Left ventricle myocardium inferior (tissue), 1 donor: ENCODE results near the gene SFTPD. TPM values are rescaled to one million over a fixed set of nuclear protein-coding genes. Genes with fewer than 3 reads are reported as not detected.
"Not testable (repeated sequence)": the region's sequence is repeated elsewhere in the genome, so short reads cannot be mapped to it uniquely, and the experiment has no call there.

ENCODE experiments used
- DNase-seq: peaks from one replicate; pipeline ENCODE4 v3.0.0-alpha.2; 2020
- H3K27ac ChIP-seq: fragments of 200-600 bp; replicated peaks from 2 replicates; pipeline ENCODE4 v1.8.0; 2021
- H3K27me3 ChIP-seq: fragments of 200-600 bp; 2 replicates; pipeline ENCODE4 v1.8.0; 2021; ENCODE audit warnings: low read depth
- H3K36me3 ChIP-seq: fragments of 200-600 bp; 2 replicates; pipeline ENCODE4 v1.8.0; 2021
- H3K4me1 ChIP-seq: fragments of 200-600 bp; 2 replicates; pipeline ENCODE4 v1.8.0; 2021
- H3K4me3 ChIP-seq: fragments of 200-600 bp; 2 replicates; pipeline ENCODE4 v1.8.0; 2021; ENCODE audit warnings: mild to moderate bottlenecking, moderate library complexity
- H3K9me3 ChIP-seq: fragments of 200-600 bp; replicated peaks from 2 replicates; pipeline ENCODE4 v1.8.0; 2021
- CTCF ChIP-seq: fragments of 200-600 bp; IDR thresholded peaks from 2 replicates; pipeline ENCODE4 v1.8.0; 2021; ENCODE audit warnings: antibody characterized with exemption, mild to moderate bottlenecking, borderline replicate concordance
- intact Hi-C: fragments of 100-400 bp; cut with micrococcal nuclease; formaldehyde crosslinking; loops from one replicate; pipeline ENCODE4 v1.11.0; 2022
- total RNA-seq: library from RNA; stranded (reverse); fragmentation: NEBNext Ultra II Directional; extraction: Animal tissue kit (Norgen Biotek cat#: 25700); gene quantifications from one replicate; pipeline ENCODE4 v1.2.1, GENCODE V29; 2021
- donor health status: DM: no; HTN: yes; CAD: no; lungs with severe emphysema.

Gene SFTPD
- total RNA-seq, 1 donor from 2014 or later: 0.49 TPM

- intact Hi-C loops: no loop called here
- H3K27me3 ChIP-seq: peaks cover 10% of the 10 kb centered on the region
- peaks cover under 1% of the 10 kb centered on the region for H3K4me1 ChIP-seq
- H3K4me3 ChIP-seq: no peak overlapping the region
- no peak for TF ChIP-seq CTCF
- no peak overlapping the region for H3K27ac ChIP-seq
- H3K36me3 ChIP-seq: no peaks in the 10 kb centered on the region
- H3K9me3 ChIP-seq: no peaks in the 10 kb centered on the region
- DNase-seq: no peak
Observed at GRCh38 chr10:79898597-79899325, 50.1 kb downstream of the SFTPD start.

- H3K9me3 ChIP-seq, H3K36me3 ChIP-seq, intact Hi-C loops, DNase-seq, H3K4me1 ChIP-seq, H3K4me3 ChIP-seq, H3K27ac ChIP-seq: not testable (repeated sequence)
- H3K27me3 ChIP-seq: peaks cover 13% of the 10 kb centered on the region
Observed at GRCh38 chr10:79892896-79893295, 56.0 kb downstream of the SFTPD start.

DNA sequence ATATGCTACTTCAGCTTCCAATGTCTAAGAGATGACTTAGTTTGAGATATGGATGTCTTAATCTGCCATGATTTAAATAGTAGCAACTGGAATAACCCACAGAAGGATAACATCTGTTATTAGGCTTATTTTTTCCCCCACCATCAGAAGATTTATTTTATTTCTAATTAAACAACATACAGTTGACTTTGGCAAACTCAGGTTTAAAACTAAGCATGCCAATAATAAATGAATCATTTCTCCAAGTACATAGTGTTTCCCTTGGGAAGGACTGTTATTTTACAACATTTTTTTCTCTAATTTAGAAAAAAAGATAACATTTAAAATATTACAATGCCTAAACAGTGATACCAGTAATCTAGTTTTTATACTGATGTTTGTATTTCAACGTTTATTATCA, 58.4 kb downstream of the SFTPD start:
- Histone ChIP-seq H3K27ac (no peak overlapping the region), H3K9me3 (no peaks in the 10 kb centered on the region), H3K4me1 (no peaks in the 10 kb centered on the region), H3K4me3 (no peak overlapping the region), H3K27me3 (peaks cover 13% of the 10 kb centered on the region), H3K36me3 (no peaks in the 10 kb centered on the region)
- intact Hi-C loops: no loop called here
- no peak for TF ChIP-seq CTCF
- DNase-seq: no peak

- DNase-seq, H3K36me3 ChIP-seq, H3K27ac ChIP-seq, intact Hi-C loops, H3K9me3 ChIP-seq, H3K4me3 ChIP-seq, H3K4me1 ChIP-seq: not testable (repeated sequence)
- H3K27me3 ChIP-seq: peaks cover 13% of the 10 kb centered on the region
Observed at GRCh38 chr10:79888984-79889383, 59.9 kb downstream of the SFTPD start.

Other genes with a start within 250 kb of the SFTPD start
- 0.52 TPM for gene NUTM2B, start 245.9 kb downstream of the SFTPD start, total RNA-seq
- not detected for gene NUTM2E, start 122.4 kb downstream of the SFTPD start, total RNA-seq
- gene TMEM254, start 129.6 kb upstream of the SFTPD start, total RNA-seq: 9.2 TPM
- gene PLAC9, start 183.6 kb upstream of the SFTPD start, total RNA-seq: 34.3 TPM